DMS53 (cell line): ENCODE results near the gene TRABD2A.
"Not testable (repeated sequence)": the region's sequence is repeated elsewhere in the genome, so short reads cannot be mapped to it uniquely, and the experiment has no call there.

ENCODE experiments used
- DNase-seq: peaks from one replicate; lab custom pipeline; 2025; lab: John Stamatoyannopoulos, UW

Gene TRABD2A, protein sequence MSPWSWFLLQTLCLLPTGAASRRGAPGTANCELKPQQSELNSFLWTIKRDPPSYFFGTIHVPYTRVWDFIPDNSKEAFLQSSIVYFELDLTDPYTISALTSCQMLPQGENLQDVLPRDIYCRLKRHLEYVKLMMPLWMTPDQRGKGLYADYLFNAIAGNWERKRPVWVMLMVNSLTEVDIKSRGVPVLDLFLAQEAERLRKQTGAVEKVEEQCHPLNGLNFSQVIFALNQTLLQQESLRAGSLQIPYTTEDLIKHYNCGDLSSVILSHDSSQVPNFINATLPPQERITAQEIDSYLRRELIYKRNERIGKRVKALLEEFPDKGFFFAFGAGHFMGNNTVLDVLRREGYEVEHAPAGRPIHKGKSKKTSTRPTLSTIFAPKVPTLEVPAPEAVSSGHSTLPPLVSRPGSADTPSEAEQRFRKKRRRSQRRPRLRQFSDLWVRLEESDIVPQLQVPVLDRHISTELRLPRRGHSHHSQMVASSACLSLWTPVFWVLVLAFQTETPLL

DNA sequence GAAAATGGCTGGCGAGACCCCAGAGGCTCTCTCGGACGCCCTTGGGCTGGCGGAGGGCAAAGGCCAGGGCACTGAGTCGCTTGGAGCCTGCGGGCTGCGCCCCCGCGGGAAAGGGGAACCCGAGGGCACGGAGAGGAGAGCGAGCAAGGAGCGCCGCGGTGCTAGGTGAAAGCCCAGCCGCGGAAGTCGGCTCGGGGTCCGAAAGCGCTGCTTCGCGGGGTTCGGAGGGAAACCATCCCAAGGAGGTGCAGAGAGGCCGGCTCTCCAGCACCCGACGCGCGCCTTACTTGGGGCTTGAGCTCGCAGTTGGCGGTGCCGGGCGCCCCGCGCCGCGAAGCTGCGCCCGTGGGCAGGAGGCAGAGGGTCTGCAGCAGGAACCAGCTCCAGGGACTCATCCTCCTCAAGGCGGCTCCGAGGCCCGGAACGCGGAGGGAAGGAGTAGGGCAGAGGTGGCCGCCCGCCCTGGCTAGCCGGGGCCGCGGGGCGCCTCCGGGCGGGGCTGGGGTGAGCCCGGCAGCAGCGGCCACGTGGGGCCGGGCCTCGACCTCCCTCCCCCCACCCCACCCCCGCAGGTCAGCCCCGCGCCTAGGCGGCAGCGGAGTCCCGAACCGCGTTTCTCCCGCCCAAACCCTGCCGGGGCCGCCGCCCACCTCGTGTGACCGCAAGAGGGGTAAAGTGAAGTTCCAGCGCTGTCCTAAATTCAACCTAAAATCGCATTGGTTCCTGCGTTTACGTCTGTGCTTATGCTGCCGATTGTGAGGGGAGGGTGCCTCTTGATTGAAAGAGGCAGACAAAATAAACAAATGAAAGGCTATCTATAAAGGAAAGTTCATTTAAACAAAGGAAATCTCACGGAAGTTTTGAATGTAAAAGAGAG, at the start of gene TRABD2A:
TRABD2A (minus strand) TSS at position 440 of the 877 bp plus-strand sequence; CDS start at position 395, 45 bp downstream.
- DNase-seq = peak; percentile 54

DNA sequence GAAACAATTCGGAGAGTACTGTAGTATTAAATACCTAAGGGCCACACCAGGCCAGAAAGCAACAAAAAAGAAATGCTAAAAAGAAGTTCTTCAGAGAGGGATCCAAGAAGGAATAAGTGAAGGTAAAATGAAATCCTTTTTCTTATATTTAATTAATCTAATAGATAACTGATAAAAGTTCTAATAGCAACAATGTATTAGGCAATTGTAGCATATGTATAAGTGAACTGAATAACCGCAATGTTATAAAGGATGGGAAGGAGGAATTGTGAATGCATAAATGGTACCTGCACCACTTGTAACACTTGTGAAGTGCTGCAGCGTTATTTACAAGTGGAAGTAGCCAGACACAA, 46.4 kb upstream of the TRABD2A start:
- no peak for DNase-seq

DNA sequence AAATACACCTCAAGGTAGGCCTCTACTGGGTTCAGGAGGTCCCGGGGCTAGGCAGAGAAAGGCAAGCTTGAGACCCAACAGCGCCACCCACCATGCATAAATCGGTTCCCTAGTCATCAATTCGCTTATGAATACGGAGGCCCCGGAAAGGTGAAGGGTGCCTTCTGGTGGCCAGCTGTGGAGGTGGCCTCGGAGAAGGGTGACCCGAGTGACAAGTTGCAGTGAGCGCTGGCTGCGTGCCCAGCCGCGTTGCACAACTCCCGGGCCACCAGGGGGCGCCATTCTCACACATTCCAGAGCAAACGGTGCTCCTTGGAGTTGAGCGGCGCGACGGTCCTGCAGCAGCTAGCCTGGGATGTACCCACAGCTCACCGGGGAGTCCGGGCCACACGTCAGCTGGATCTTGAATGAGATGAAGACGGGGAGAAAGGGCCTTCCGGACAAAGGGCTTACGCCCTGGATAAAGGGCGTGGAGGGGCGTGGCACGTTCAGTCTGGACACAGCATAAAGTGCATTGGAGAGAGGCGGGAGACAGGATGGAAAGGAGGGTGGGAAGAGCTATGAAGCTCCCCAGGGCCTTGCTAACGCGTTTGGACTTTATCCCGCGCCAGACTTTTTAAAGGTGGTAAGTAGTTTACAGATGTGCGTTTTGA, 45.0 kb upstream of the TRABD2A start:
- peak; percentile 100 for DNase-seq

DNA sequence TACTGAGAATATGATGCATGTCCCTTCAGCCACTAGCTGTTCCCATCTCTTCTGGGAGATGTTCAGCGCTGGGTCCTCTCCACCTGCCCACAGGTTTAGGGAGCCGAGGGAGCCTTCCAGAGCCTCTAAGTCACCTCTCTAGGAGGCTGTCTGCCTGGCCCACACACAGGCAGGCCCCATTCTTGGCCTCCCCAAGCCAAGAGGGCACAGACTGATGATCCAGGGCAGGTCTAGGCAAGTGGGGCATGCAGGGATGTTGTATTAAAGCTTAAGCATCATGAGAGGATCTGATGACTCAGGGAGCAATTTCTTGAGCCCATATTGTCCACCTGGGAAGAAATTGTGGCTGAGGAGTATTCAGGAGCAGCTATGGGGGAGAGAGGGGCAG, 44.4 kb upstream of the TRABD2A start:
- DNase-seq = no peak

DNA sequence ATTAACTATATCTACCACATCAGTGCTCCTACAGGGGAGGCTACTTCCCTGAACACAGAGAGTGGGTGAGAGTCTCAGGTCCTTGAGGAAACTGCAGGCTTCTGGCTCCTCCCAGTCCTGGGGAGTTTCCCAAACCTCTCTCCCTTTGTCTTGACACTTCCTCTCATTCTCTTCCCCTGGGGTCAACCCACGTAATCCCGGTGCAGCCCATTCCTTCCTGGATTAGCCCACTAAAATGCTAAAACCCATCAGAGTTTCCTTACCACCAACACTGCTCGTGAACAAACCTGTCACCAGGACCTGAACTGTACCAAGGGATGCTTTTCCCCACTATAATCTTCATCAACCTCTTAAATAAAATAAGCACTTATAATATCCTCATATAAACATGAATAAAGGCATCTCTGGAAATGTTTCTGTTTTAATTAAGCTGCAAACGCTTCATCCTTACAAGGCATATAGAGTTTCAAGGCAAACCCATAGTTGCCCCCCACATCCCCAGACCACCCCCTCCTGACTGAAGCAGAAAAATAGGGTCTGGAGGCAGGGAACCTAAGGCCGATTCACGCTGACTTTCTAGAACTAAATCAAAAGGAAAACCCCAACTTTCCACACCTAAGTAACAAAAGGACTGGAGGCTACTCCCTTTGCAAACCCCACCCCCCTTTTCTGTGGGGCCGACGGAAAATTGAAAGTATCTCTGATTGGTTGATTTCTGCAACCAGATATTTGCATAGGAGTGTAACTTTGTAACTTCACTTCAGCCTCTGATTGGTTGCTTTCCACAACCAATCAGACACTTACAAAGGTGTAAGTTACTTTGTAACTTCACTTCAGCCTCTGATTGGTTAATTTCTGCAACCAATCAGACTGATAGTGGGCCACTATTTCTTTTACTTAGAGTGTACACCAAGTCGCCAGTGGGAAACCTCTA, 43.6 kb upstream of the TRABD2A start:
- DNase-seq = peak; percentile 26

DNA sequence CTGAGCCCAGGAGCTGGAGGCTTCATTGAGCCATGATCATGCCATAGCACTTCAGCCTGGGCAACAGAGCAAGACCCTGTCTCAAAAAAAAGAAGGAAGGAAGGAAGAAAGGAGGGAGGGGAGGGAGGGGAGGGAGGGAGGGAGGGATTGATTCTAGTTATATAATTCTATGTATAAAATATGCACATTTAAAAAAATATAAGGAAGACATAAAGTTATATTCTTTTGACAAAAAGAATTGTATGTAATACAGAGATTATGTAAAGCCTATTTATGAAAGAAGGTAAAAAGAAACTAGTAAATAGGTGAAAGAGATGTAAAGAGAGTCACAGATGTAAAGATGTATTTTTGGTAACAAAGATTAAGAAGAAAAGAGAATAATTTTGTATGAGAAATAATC, 42.1 kb upstream of the TRABD2A start:
- DNase-seq = no peak

DNA sequence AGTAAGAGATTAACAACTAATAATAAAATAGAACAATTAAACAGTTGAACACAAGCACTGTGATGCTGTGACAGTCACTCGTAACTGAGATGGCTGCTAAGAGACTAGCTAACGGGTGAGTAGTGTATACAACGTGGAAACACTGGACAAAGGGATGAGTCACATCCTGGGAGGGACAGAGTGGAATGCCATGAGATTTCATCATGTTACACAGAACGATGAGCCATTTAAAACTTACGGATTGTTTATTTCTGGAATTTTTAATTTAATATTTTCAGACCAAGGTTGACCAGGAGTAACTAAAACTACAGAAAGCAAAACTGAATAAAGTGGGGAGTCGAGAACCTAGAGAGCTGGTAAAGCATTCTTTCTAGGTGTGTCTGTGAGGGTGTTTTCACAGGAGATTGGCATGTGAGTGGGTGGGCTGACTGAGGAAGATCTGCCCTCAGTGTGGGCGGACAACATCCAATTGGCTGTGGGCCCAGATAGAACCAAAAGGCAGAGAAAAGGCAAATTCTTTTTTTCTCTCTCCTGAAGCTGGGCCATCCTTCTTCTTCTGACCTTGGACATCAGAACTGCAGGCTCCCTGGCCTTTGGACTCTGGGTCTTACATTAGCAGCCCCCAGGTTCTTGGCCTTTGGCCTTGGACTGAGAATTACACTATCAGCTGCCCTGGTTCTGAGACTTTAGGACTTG, 39.1 kb upstream of the TRABD2A start:
- DNase-seq = peak; percentile 97

DNA sequence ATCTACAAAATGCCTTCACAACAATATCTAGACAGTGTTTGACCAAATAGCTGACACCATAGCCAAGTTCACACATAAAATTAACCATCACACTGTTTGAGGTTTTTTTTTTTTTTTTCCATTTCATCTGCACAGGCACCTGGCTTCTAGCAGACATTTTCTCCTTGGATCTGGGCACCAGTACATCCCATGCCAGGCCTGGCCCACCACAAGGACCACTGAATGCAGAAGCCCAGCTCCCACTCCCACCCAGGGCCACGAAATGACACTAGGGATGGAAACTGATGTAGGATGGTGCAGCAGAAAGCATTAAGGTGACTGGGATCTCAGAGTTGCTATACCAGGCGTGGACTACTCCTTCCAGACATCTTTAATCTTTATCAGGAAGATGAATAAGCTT, 37.5 kb upstream of the TRABD2A start:
- DNase-seq = no peak

DNA sequence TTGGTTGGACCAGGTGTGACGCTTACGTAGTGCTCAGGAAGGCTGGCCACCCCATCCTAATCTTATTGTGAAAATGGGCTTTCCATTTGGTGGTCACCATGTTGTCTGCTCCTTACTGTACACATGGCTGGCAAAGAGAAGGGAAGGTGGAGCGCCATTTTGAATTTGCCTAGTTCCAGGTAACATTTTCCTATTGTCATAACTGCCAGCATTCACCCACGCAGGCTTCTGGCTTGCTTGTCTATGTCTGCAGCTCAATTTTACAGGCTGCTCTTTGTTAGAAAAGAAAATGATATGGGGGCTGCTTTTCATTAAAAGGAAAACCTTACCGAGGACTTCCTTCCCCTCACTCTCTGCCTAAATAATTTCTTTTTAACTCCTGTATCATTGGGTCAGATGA, 36.9 kb upstream of the TRABD2A start:
- DNase-seq = not testable (repeated sequence)

DNA sequence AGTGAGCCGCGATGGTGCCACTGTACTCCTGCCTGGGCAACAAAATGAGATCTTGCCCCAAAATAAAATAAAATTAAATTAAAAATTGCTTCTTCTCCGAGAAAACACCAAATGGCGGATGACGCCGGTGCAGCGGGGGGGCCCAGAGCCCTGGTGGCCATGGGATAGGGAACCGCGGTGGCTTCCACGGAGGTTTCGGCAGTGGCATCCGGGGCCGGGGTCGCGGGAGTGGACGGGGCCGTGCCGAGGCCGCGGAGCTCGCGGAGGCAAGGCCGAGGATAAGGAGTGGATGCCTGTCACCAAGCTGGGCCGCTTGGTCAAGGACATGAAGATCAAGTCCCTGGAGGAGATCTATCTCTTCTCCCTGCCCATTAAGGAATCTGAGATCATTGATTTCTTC, 34.8 kb upstream of the TRABD2A start:
- DNase-seq = not testable (repeated sequence)

DNA sequence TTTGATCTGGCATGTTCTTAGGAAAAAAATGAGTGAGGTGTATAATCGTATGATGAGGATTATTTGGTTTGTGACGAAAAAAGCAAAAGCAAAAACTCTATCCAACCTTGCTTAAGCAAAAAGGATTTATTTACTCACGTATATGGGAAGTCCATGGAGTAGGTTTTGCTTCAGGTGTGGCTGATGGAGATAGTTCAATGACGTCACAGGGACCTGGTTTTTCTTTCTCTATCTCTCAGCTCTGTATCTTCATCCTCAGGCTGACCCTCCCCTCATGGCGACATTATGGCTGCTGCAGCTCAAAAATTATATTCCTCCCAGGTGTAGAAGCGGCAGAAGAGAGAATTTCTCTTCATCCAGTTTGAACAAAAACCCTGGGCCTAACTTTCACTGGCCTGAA, 33.5 kb upstream of the TRABD2A start:
- no peak for DNase-seq

DNA sequence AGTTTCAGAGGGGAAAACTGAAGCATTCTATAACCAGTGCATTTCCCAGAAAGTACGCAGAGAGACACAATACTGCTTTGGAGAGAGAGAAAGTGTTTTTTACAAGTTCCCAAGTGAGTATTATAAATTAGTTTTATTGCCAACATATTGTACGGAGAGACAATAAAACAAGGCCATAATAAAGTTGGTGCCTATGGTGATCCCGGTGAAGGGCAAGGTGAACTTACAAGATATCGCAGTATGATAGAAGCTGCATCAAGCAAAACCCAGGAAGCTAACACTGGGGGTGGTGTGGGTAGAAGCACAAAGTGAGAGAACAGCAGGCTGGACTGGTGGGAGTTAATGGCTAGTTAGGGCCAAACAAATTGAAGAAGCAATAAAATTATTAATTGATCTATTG, 32.1 kb upstream of the TRABD2A start:
- no peak for DNase-seq

DNA sequence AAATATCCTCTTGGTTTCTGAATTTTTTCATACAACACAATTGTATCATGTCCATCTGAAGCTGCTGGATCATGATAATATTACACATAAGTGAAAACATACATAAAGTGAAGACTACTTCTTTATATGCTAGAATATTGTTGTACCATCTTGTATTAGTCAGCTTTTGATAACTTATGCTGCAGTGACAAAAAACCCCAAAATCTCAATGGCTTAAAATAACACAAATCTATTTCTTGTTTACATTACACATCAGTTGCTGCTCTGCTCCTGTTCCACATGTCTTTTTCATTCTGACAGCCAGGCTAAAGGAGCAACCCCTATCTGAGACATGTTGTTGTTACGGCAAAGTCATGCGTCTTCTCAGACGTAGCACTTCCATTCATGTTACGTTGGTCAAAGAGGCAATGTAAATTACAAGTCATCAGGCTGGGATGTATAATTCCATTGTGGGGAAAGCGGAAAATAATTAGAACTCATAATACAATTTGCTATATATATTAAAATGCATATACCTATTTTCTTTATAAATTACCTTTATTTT, 30.3 kb upstream of the TRABD2A start:
- no peak for DNase-seq

DNA sequence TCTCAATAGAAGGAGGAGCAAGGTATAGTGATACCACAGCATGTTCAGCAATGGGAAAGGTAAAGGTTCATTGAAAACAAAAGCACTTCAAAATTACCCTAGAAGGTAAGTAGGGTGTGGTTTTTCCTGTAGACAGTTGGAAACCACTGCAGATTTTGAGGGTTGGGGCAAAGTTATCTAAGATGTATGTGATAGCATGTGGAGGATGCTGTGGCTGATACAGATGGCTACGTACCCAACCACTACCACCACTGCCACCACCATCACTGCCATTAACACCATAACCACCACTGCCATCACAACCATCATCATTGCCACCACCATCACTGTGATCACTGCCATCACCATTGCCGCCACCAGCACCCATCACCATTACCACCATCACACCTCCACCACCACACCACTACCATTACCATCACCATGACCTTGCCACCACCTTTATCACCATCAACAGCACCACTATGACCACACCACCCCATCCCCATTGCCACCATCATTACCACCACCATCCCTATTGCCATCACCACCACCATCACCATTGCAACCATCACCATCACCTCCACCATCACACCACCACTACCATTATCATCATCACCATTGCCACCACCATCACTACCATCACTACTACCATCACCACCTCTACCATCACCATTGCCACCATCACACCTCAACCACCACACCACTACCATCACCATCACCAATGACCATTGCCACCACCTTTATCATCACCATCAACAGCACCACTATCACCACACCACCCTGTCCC, 28.2 kb upstream of the TRABD2A start:
- no peak for DNase-seq

DNA sequence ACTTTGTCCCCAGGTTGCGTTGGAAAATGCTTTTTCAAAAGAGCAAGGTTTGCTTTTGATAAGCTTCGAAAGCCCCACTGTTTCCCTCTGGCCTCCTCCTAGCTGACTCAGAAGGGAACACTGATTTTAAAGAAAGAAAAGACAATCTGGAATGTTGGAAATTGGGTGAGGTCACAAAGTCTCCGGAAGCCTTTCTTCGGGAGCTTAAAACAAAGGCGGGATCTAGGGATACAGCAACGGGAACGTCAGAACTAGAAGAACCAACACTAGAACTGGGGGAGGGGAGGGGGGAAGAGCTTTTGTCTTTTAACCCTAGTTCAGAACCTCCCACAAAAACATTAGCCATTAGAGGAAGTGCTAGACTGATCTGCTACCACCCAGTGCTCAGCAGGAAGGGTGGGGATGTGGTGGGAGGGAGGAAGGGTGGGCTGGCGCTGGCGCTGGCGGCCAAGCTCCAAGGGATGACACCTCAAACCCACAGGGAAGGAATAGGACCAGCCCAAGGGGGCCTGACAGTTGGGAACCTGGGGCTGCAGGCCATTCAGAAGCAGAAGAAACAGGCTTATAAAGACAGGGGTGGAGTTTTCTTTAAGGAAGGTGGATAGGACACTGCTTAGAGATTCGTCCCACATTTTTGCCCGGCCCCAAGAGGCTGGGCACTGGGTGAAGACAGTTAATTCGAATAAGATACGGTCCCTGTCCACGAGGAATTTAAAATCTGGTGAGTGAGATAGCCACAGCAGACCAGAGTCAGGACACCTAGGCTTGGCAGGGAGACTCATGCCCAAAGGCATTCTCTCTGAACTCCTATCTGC, 26.2 kb upstream of the TRABD2A start:
- peak; percentile 60 for DNase-seq

DNA sequence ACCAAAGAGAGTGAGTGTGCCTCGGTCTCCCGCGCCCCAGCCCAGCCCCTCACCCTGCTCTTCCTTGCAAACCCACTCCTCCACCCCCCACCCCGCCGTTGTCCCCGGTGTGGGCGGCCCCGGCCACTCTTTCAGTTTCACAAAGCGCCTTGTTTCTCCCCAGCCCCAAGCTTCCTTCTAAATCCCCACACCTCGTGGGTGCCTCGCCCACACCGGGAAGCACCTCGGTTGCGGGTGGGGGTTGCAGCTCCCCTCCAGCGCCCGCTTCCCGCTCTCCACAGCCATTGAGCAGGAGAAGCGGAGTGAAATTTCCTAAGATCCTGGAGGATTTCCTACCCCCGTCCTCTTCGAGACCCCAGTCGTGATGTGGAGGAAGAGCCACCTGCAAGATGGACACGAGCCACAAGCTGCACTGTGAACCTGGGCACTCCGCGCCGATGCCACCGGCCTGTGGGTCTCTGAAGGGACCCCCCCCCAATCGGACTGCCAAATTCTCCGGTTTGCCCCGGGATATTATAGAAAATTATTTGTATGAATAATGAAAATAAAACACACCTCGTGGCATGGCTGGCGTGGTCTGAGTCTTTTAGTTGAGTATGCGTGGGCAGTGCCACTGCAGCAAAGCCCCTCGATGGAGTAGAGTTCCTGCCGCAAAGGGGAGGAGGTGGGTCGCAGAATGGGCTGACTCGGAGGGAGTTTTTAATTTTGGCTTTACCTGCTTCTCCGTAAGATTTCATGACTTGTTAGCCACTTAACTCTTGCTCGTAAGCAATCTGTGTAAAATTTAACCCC, 25.4 kb upstream of the TRABD2A start:
- peak; percentile 62 for DNase-seq

DNA sequence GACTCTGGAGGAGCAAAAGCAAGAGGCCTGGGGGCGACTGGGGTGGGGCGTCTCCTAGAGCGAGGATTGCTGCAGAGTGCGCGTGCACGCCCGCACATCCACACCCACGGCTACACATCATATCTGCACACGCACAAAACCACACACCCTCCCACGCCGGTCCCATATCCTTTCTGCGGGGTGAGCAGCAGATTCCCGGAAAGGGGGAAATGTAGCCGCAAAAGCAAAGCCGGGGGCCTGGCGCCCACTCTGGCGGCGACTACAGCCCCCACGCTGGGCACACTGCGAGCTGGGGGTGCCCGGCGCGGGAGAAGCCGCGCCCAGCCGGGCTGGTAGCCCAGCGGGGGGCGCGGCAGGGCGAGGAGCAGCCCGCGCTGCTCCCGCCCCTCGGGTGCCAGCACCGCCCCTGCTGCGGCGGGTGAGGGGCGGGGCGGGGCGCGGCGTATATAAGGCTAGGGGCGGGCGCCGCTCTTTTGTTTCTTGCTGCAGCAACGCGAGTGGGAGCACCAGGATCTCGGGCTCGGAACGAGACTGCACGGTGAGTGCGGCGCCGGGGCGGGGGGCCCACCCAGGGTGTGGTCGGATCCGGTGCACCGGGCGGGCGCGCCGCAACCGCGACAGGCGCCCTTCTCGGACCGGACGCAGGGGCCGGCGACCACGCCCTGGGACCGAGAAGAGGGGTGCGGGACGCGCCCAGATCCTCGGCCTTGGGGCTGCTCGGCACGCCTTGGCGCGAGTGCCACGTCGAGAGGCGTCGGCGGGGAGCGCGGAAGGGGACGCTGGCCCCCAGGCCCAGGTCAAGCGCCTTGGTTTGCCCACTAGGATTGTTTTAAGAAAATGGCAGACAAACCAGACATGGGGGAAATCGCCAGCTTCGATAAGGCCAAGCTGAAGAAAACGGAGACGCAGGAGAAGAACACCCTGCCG, 24.6 kb upstream of the TRABD2A start, which contains the start of gene TMSB10:
TMSB10 (plus strand) TSS at position 476 of the 927 bp plus-strand sequence.
- peak; percentile 92 for DNase-seq
